Retinal pigment epithelial cell (primary cell): Measurements from ENCODE around the gene SLC17A1.

Experiments used
- DNase-seq: peaks from one replicate; pipeline ENCODE4 v3.0.0-alpha.2; 2010; ENCODE audit warnings: low read depth
- H3K4me3 ChIP-seq: 2 replicates; pipeline ENCODE4 v1.5.1; 2011; ENCODE audit warnings: mild to moderate bottlenecking, low read length, control low read depth, moderate library complexity
- TF ChIP-seq, protein P1 (sequence below): conservative IDR thresholded peaks from 2 replicates; pipeline ENCODE4 v1.5.1; 2011; ENCODE audit warnings: low read depth, low read length, control low read depth, inconsistent platforms

SLC17A1 gene

DNA sequence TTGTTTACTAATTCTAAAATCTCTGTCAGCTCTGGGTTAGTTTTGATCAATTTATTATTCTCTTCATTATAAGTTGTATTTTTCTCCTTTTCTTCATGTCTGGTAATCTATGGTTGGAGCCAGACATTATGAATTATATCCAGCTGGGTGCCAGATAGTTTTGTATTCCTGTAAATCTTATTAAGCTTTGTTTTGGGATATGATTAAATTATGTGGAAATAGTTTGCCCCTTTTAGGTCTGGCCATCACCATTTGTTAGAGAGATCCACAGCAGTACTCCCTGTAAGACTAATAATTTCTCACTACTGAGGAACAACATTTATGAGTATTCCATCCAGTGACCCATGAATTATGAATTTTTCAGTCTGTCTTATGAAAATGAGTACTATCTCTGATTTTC, 20.9 kb upstream of the SLC17A1 start:
- TF ChIP-seq, protein P1, sequence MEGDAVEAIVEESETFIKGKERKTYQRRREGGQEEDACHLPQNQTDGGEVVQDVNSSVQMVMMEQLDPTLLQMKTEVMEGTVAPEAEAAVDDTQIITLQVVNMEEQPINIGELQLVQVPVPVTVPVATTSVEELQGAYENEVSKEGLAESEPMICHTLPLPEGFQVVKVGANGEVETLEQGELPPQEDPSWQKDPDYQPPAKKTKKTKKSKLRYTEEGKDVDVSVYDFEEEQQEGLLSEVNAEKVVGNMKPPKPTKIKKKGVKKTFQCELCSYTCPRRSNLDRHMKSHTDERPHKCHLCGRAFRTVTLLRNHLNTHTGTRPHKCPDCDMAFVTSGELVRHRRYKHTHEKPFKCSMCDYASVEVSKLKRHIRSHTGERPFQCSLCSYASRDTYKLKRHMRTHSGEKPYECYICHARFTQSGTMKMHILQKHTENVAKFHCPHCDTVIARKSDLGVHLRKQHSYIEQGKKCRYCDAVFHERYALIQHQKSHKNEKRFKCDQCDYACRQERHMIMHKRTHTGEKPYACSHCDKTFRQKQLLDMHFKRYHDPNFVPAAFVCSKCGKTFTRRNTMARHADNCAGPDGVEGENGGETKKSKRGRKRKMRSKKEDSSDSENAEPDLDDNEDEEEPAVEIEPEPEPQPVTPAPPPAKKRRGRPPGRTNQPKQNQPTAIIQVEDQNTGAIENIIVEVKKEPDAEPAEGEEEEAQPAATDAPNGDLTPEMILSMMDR = no peak
- H3K4me3 ChIP-seq = no peak overlapping the region
- DNase-seq = no peak

DNA sequence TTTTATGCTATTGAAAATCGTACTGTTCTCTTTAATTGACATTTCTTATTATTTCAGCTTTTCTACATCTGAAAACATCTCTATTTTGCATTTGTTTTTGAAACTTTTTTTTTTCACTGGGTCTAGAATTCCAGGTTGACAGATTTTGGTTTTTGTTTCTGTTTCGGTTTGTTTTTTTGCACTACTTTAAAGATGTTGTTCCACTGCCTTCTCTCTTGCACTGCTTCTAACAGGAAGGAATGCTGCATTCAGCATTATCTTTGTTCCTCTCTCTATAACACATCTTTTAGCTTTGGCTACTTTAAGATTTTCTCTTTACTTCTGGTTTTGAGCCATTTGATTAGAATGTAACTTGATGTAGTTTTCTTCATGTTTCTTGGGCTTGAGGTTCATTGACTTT, 20.1 kb upstream of the SLC17A1 start:
- DNase-seq = no peak
- TF ChIP-seq, protein P1 = no peak
- H3K4me3 ChIP-seq = no peak overlapping the region

DNA sequence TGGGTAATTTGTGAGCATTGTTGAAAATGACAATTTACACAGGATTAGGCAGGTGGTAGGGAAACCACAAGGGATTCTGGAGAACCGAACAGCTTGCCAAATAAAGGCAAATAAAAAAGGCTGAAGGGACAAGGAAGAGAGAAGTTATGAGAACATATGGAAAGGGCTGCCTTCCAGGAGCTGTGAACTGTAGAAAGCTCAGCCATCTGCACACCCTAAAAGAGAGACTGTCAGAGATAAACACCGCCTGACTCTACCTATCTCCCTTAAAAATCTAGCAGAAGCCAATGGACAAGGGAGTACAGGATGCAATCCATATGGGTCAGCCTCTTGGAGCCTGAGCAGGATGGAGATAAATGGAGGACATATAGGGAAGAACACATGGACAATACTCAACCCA, 12.7 kb upstream of the SLC17A1 start:
- TF ChIP-seq, protein P1 = no peak
- H3K4me3 ChIP-seq = no peak overlapping the region
- DNase-seq = no peak

DNA sequence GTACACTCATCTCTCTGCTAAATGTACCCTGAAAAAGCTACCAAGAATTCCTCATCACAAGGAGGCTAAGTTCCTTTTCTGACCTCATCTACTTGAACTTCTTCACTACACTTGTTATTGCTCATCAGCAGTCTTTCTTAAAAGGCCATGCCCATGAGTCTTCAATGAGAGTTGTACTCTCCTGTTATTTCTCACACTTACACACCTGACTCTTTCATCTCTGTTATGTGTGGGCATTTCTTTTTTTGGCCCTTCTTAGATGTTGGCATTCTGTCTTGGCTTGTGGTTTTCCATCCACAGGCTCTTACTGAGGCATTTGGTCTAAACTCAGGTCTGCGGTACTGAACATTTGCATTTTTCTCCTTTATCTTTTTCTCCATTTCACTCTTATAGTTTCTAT, 10.7 kb upstream of the SLC17A1 start:
- TF ChIP-seq, protein P1 = no peak
- no peak overlapping the region for H3K4me3 ChIP-seq
- DNase-seq = no peak

DNA sequence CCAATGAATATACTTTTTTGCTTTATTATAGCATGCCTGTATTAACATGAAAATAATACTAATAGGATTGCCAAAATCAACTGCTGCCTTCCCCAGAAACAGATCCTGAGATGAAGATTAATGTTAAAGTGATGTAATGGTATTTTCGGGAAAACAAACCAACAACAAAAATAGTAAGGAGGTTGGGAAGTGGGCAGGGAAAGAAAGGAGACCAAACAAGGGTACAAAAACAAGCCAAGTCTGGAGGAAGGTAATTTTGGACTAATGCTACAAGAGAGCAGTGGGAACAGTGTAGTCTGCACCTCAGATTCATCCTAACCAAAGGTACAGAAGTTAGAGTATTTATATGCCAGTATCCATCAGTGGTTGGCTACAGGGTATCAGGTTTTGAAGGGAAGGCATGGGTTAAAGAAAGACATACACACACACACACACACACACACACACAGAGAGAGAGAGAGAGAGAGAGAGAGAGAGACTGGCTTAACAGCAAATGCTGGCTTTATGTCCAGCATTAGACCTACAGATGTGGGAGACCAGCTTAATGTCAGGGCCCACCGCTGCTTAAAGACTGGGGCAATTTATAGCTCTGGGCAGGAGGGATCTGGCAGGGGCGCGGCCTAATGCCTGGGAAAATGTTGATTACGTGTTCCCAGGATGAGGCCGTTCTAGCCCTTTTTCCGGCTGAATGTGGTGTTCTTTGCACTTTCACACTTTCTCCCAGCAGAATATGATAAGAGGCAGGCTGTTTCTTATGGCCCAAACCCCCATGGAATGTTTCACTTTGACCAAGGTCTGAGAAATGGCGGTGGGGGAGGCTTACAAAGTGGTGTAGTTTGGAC, 3.8 kb upstream of the SLC17A1 start:
- no peak overlapping the region for H3K4me3 ChIP-seq
- no peak for DNase-seq
- TF ChIP-seq, protein P1 = no peak

DNA sequence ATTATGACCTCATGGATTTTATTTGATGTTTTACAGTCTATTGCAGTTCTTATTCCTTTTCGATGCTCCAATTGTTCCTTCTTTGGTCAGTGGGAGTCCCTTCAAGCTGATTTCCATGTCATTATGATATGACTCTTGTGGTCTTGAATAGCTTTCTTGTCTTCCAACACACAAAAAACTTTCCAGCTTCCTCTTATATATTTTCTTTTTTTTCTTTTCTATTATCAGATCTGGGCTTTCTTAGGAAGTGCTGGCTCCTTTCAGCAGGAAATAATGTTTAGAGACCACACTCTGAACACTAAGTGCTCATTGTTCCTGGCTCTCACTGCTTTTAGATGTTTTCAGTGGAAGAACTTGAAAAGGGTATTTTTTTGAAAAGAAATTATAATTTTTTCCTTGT, 3.1 kb upstream of the SLC17A1 start:
- TF ChIP-seq, protein P1 = no peak
- H3K4me3 ChIP-seq = no peak overlapping the region
- DNase-seq = no peak

DNA sequence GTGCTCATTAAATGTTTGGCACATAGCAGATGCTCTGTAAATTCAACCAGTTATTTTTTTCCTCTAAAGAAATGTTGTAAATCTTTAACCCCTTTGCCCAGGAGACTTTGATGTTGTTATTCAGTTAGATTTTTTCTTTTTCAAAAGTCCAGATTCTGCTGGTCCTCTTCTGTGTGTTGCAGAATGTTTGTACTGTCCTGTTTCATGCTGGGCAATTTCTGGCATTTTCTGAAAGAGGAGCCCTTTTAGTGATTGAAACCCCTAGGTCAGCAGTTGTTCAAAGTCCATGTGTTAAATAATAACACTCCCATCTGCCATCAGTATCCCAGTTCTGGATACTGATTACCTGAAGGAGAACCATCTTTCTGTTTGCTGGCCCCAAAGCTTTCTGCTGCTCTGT, 1.3 kb upstream of the SLC17A1 start:
- no peak overlapping the region for H3K4me3 ChIP-seq
- TF ChIP-seq, protein P1 = no peak
- DNase-seq = no peak
